Stimulated activated CD4-positive, alpha-beta T cell treated with anti-CD3 and anti-CD28 coated beads, Interleukin-1b, Interleukin-23, amount 100 ng/mL, for 1 hour (primary cell): ENCODE results near the gene ITGA2B.
"Not testable (repeated sequence)": the region's sequence is repeated elsewhere in the genome, so short reads cannot be mapped to it uniquely, and the experiment has no call there.

ENCODE experiments used
- DNase-seq, 2 donors: peaks; one replicate each; pipeline ENCODE4 v3.0.0-alpha.2; 2020; ENCODE audit warnings: low read depth in 2 of 2

The ITGA2B gene

DNA sequence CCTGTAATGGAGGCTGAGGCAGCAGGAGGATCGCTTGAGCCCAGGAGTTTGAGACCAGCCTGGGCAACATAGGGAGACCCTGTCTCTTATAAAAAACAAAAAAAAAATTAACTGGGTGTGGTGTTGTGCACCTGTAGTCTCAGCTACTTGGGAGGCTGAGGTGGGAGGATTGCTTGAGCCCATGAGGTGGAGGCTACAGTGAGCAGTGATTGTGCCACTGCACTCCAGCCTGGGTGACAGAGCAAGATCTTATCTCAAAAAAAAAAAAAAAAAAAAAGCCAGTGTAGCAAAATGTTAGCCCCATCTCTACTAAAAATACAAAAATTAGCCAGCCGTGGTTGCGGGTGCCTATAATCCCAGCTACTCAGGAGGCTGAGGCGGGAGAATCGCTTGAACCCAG is 59.2 kb downstream of the ITGA2B start:
- DNase-seq = not testable (repeated sequence)

DNA sequence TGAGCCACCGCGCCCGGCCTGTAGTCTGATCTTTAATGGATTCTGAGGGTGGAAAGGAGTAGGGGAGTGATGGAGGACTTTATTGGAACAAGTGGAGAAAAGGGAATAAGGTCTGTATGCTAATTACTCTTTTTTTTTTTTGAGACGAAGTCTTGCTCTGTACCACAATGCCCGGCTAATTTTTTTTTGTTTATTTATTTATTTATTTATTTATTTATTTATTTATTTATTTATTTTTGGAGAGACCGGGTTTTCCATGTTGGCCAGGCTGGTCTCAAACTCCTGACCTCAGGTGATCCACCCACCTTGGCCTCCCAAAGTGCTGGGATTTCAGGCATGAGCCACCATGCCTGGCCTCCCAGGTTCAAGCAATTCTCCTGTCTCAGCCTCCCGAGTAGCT is 59.9 kb downstream of the ITGA2B start:
- not testable (repeated sequence) for DNase-seq

DNA sequence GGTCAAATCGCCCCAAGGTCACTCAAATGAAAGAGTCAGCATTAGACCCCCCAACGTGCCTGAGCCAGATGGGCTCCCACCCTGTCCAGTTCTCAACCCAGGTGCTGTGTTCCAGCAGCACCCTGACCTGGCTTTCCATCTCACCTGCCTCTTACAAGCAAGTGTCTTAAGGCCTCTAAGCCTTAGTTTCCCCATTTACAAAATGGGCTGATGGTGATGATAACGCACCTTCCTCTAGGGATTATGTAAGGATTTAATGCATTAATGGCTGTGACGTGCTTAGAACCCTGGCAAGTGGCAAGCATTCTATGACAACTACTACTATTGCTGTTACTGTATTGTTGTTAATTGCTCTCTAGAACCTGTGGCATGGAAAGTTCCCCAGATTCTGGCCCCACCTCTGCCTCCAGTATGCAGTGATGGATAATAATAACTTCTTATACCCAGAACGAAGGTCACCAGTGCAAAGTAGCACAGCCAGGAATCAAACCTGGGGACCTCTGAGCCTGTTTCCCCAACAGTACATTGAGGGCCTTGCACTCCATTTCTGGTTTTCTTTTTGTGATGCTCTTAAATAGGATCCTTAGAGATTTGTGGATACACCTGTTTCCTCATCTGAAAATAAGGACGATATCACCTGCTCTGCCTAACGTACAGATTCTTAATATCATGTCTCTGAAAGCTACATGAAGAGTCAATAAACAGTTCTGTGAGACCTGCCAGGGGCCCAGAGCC is 61.6 kb downstream of the ITGA2B start:
- no peak for DNase-seq

DNA sequence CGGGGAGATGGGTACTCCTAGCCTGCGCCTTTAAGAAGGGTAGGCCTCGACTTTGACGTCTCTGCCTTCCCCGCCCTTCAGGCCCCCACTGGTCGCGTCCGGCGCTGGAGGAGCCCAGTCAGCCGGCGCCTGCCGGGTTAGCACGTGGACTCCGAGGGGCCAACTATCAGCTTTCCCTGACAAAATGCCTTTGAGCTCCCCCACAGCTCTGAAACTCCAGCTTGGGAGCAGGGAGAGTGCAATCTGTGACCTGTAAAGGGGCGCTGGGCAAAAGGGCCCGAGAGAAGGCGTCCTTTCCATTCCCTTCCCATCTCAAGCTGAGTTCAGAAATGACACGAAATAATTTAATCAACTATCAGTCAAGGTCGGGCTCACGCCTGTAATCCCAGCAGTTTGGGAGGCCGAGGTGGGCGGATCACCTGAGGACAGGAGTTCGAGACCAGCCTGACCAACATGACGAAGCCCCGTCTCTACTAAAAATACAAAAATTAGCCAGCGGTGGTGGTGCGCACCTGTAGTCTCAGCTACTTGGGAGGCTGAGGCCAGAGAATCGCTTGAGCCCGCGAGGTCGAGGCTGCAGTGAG is 62.5 kb downstream of the ITGA2B start:
- DNase-seq = peak; percentile 81 to 86

DNA sequence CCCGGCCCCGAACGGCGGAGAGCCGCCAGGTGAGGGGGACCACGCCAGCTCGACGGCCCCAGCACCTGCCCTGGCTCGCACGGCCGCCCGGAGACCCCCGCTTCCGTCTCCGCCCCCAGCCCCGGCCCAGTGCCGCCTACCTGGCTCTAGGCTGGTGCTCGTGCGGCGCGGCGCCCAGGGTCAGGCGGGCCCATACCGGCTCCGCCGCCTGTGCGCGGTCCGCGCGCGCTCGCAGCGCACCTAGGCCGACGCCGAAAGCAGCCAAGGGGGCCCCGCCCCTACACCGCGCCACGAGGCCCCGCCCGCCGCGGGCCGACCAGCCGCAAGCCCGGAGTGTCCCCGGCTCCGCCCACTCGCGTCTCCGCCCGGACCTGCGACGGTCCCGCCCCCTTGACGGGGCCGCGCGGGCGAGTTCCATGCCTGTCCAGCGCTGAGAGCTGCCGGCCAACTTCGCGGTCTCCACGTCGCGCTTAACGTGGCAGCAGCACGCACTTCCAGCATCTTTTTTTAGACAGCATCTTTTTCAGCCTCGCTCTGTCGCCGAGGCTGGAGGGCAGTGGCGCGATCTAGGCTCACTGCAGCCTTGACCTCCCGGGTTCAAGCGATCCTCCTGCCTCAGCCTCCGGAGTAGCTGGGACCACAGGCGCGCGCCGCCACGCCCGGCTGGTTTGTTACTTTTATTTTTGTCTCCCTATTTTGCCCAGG is 64.7 kb downstream of the ITGA2B start, which contains the start of gene SLC25A39:
SLC25A39 (minus strand) TSS at position 253 of the 705 bp plus-strand sequence. CDS start 1,261 bp downstream, outside the sequence.
- peak; percentile 91 to 92 for DNase-seq

DNA sequence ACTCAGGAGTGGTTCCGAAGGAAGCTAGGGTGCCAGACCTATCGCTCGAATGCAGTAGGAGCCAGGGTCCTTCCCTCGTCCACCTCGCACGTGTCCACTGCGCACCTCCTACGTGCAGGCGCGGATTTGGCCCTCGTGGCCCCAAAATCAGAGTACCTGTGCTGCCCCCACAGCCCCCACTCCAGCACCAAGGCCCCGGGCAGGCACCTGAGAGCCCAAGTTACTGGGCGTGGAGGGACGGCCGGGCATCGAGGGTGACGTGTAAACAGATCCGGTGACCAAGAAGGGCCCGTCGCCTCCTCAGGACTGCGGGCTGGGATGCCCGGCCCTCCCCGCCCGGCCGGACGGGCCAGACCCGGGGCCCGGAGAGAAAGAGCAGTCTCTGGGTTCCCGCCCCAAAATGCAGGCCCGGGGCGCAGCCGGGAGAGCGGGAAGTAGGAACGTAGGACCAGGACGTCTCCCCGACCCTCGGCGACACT is 65.3 kb downstream of the ITGA2B start:
- DNase-seq = no peak

DNA sequence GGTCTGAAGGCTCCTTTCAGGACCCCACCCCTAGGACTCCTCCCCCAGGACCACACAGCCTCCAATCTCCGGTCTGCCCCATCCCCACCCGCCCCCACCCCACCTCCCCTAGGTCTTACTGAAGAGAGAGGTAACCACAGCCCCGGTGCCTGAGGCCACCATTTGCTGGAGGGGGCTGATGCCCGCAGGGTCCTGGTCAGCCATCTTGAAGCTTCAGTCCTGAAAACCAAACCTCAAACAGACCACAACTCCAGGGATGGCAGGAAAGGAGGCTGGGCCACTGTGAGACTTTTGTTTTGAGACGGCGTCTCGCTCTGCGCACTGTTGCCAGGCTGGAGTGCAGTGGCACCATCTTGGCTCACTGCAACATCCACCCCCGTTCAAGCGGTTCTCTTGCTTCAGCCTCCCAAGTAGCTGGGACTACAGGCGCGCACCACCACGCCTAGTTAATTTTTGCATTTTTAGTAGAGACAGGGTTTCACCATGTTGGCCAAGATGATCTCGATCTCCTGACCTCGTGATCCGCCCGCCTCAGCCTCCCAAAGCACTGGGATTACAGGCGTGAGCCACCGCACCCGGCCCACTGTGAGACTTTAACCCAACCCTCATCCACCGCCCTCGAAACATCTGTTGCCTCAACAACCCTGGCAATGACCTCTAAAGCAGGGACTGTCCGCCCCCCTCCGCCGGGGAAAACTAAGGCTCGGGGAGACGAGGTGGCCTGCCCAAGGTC is 65.9 kb downstream of the ITGA2B start:
- no peak for DNase-seq

DNA sequence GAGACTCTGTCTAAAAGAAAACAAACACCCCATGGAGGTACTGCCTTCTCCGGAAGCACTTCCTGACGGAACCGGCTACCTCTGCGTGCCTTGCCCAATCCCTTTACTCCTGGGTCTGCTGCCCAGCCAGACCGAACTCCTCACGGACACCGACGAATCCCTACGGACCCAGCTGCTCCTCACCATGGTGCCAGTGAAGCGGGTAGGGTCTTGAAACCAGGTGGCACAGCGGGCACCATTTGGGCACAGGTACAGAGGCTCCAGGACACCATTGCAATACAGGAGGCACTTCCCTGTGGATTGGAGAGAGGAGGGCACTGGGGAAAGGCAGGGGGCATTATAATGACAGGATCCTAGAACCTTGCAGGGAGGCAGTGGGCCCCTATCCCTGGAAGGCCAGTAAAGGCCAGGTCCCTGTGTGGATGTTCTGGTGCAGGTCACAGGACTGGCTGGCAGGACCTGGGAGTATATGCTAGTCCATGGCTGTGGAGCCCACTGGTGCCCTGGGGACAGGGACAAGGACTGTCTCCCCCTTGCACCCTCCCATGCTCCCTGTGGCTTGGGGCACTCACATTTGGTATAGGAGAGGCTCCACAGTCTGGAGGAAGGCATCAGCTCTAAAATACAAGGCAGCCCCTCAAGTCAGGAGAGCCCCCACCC is 67.1 kb downstream of the ITGA2B start:
- DNase-seq = no peak
